ENCODE results near the gene CCDC182. TPM values are rescaled to one million over a fixed set of nuclear protein-coding genes. Genes with fewer than 3 reads are reported as not detected.

CCDC182 gene
- total and polyA plus RNA-seq, 2 of the 13 experiments (the other 11 are each of a cell fraction or from before 2014, with no cell fraction given) = not detected

GRCh38 chr17:57697891-57698711 is 47.0 kb downstream of the CCDC182 start (continued):
- TF ChIP-seq ZNF614 (CRISPR knock-in tag; IDR thresholded peaks at IDR 0.05; ENCODE audit: borderline replicate concordance) (peak; percentile 27; the same call in 1 of the 2 replicates), SOX5 (CRISPR knock-in tag; IDR thresholded peaks at IDR 0.05; ENCODE audit: borderline replicate concordance) (peak; percentile 81), RCOR2 (CRISPR knock-in tag; IDR thresholded peaks at IDR 0.05) (peak; percentile 67), SALL1 (CRISPR knock-in tag; IDR thresholded peaks at IDR 0.05) (peak; percentile 67), ZNF350 (CRISPR knock-in tag; IDR thresholded peaks at IDR 0.05; ENCODE audit: borderline replicate concordance, low read depth) (peak; percentile 31; the same call in 1 of the 2 replicates), ZNF556 (CRISPR knock-in tag; IDR thresholded peaks at IDR 0.05; ENCODE audit: borderline replicate concordance) (0 out of 2 replicates have a peak, but pooled peaks have one; percentile 29), MYC (CRISPR knock-in tag; IDR thresholded peaks at IDR 0.05; ENCODE audit: borderline replicate concordance) (peak; percentile 60; the same call in 1 of the 2 replicates), NR2F2 (IDR thresholded peaks at IDR 0.05; ENCODE audit: borderline replicate concordance, low read depth) (0 out of 2 replicates have a peak, but pooled peaks have one; percentile 29), POLR2G (IDR thresholded peaks at IDR 0.05; ENCODE audit: low read depth, low read length) (peak; percentile 61; the same call in 1 of the 2 replicates), BCL6 (CRISPR knock-in tag; IDR thresholded peaks at IDR 0.05) (peak; percentile 49; the same call in 1 of the 2 replicates), SOX13 (IDR thresholded peaks at IDR 0.05) (no peak), SOX13 (CRISPR knock-in tag; conservative IDR thresholded peaks at IDR 0.05 in 1 of 2, IDR thresholded peaks at IDR 0.05 in 1 of 2) (peak in 1 of 2 experiments; percentile 84; a peak in 2 of 4 replicates), ZNF746 (CRISPR knock-in tag; IDR thresholded peaks at IDR 0.05) (peak; percentile 58; the same call in 1 of the 2 replicates), ZNF7 (CRISPR knock-in tag; IDR thresholded peaks at IDR 0.05) (no peak), POLR2AphosphoS5 (IDR thresholded peaks at IDR 0.05; ENCODE audit: low read depth, low read length) (peak; percentile 59)
- TF ChIP-seq, protein P1, sequence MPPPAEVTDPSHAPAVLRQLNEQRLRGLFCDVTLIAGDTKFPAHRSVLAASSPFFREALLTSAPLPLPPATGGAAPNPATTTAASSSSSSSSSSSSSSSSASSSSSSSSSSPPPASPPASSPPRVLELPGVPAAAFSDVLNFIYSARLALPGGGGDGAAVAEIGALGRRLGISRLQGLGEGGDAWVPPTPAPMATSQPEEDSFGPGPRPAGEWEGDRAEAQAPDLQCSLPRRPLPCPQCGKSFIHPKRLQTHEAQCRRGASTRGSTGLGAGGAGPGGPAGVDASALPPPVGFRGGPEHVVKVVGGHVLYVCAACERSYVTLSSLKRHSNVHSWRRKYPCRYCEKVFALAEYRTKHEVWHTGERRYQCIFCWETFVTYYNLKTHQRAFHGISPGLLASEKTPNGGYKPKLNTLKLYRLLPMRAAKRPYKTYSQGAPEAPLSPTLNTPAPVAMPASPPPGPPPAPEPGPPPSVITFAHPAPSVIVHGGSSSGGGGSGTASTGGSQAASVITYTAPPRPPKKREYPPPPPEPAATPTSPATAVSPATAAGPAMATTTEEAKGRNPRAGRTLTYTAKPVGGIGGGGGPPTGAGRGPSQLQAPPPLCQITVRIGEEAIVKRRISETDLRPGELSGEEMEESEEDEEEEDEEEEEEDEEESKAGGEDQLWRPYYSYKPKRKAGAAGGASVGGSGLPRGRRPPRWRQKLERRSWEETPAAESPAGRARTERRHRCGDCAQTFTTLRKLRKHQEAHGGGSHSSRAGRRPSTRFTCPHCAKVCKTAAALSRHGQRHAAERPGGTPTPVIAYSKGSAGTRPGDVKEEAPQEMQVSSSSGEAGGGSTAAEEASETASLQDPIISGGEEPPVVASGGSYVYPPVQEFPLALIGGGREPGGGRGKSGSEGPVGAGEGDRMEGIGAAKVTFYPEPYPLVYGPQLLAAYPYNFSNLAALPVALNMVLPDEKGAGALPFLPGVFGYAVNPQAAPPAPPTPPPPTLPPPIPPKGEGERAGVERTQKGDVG (CRISPR knock-in tag; IDR thresholded peaks at IDR 0.05; ENCODE audit: borderline replicate concordance) = peak; percentile 31; the same call in 1 of the 2 replicates
- TF ChIP-seq, protein P2, sequence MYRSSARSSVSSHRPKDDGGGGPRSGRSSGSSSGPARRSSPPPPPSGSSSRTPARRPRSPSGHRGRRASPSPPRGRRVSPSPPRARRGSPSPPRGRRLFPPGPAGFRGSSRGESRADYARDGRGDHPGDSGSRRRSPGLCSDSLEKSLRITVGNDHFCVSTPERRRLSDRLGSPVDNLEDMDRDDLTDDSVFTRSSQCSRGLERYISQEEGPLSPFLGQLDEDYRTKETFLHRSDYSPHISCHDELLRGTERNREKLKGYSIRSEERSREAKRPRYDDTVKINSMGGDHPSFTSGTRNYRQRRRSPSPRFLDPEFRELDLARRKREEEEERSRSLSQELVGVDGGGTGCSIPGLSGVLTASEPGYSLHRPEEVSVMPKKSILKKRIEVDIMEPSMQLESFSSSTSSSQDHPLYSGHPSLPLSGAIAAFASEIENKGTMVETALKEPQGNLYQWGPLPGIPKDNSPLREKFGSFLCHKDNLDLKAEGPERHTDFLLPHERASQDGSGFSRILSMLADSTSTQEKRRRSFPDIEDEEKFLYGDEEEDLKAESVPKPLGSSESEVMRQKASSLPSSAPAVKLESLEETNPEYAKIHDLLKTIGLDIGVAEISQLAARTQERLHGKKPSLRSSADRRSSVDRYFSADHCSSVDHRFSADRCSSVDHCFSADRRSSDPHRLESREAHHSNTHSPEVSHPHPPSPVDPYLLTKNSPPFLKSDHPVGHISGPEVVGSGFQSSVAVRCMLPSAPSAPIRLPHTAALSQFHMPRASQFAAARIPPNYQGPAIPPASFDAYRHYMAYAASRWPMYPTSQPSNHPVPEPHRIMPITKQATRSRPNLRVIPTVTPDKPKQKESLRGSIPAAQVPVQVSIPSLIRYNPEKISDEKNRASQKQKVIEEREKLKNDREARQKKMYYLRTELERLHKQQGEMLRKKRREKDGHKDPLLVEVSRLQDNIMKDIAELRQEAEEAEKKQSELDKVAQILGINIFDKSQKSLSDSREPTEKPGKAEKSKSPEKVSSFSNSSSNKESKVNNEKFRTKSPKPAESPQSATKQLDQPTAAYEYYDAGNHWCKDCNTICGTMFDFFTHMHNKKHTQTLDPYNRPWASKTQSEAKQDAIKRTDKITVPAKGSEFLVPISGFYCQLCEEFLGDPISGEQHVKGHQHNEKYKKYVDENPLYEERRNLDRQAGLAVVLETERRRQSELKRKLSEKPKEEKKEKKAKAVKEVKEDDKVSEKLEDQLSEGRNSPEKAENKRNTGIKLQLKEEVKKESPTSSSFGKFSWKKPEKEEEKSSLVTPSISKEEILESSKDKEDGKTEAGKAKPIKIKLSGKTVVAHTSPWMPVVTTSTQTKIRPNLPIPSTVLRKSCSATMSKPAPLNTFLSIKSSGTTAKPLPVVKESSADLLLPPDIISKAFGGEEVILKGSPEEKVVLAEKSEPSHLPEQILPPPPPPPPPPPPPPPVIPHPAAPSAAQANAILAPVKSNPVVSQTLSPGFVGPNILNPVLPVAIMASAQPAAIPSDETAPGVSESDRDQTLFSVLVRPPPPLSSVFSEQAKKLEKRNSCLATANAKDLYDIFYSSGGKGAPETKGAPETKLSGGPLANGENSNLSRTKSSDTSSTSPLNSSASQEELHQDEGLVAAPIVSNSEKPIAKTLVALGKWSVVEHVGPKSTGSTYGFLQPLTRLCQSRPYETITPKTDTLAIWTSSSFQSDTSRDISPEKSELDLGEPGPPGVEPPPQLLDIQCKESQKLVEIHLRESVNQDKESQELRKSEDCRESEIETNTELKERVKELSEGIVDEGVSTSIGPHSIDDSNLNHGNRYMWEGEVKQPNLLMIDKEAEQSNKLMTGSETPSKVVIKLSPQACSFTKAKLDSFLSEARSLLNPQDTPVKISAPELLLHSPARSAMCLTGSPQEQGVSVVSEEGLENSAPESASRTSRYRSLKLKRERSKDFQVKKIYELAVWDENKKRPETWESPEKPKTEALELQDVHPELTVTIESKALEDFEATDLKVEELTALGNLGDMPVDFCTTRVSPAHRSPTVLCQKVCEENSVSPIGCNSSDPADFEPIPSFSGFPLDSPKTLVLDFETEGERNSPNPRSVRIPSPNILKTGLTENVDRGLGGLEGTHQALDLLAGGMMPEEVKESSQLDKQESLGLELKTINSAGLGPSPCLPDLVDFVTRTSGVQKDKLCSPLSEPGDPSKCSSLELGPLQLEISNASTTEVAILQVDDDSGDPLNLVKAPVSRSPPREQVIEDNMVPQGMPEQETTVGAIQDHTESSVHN (CRISPR knock-in tag; IDR thresholded peaks at IDR 0.05) = peak; percentile 87; the same call in 1 of the 2 replicates

All from HepG2 (cell line).